CD4-positive, alpha-beta memory T cell (primary cell): ENCODE measurements around the gene SUPT6H. TPM values are rescaled to one million over a fixed set of nuclear protein-coding genes. Genes with fewer than 3 reads are reported as not detected.

Experiments used
- CTCF ChIA-PET: fragments of 350-600 bp; sonication (Branson Sonifier 250); formaldehyde crosslinking; loops from one replicate; lab custom pipeline; 2021; ENCODE audit warnings: inconsistent platforms; ENCODE audit not compliant: partially characterized antibody; lab: Charles Lee
- POLR2A ChIA-PET: fragments of 350-600 bp; sonication (Branson Sonifier 250); formaldehyde crosslinking; loops from one replicate; lab custom pipeline; 2021; ENCODE audit not compliant: partially characterized antibody; lab: Charles Lee
- DNase-seq, 5 donors: peaks; one replicate each; pipeline versions ENCODE4 v3.0.0 to v3.0.0-alpha.2; 2020 to 2022; ENCODE audit warnings: mixed read lengths in 1 of 5
- H3K27ac ChIP-seq: one replicate; pipeline ENCODE4 v1.7.0; 2013; ENCODE audit warnings: low read depth, low read length
- H3K27me3 ChIP-seq: 2 replicates; pipeline ENCODE4 v1.7.0; 2013; ENCODE audit warnings: mild to moderate bottlenecking, low read length, moderate library complexity; ENCODE audit not compliant: insufficient read depth
- H3K36me3 ChIP-seq: 2 replicates; pipeline ENCODE4 v1.7.0; 2013; ENCODE audit warnings: mild to moderate bottlenecking, low read length, moderate library complexity; ENCODE audit not compliant: insufficient read depth
- H3K4me1 ChIP-seq: 2 replicates; pipeline ENCODE4 v1.7.0; 2013; ENCODE audit warnings: mild to moderate bottlenecking, low read length, moderate library complexity; ENCODE audit not compliant: insufficient read depth
- H3K4me3 ChIP-seq, 2 donors: one replicate each; pipeline ENCODE4 v1.7.0; 2013; ENCODE audit warnings: low read length in 2 of 2, mild to moderate bottlenecking in 1 of 2
- H3K9me3 ChIP-seq, 2 donors: one replicate each; pipeline ENCODE4 v1.7.0; 2013; ENCODE audit warnings: low read length in 2 of 2, control low read depth in 1 of 2; ENCODE audit not compliant: control insufficient read depth in 1 of 2
- H3K27ac Mint-ChIP-seq, 7 donors: one replicate each; pipeline ENCODE4 v1.8.0; 2020 to 2021; ENCODE audit warnings: mixed read lengths in 7 of 7, mild to moderate bottlenecking in 6 of 7, inconsistent platforms in 3 of 7, moderate library complexity in 3 of 7
- H3K27me3 Mint-ChIP-seq, 2 donors: one replicate each; pipeline ENCODE4 v1.8.0; 2020 to 2021; ENCODE audit warnings: mixed read lengths in 2 of 2
- H3K36me3 Mint-ChIP-seq, 2 donors: one replicate each; pipeline ENCODE4 v1.8.0; 2020 to 2021; ENCODE audit warnings: mixed read lengths in 2 of 2, inconsistent platforms in 1 of 2, mild to moderate bottlenecking in 1 of 2
- H3K4me1 Mint-ChIP-seq, 4 donors: one replicate each; pipeline ENCODE4 v1.8.0; 2020 to 2021; ENCODE audit warnings: mixed read lengths in 4 of 4, mild to moderate bottlenecking in 1 of 4
- H3K4me3 Mint-ChIP-seq, 8 donors: one replicate each; pipeline ENCODE4 v1.8.0; 2020 to 2021; ENCODE audit warnings: mixed read lengths in 8 of 8, mild to moderate bottlenecking in 7 of 8, moderate library complexity in 6 of 8, inconsistent platforms in 3 of 8
- H3K9me3 Mint-ChIP-seq, 8 donors: one replicate each; pipeline ENCODE4 v1.8.0; 2020 to 2021; ENCODE audit warnings: mixed read lengths in 8 of 8, mild to moderate bottlenecking in 5 of 8, inconsistent platforms in 3 of 8, moderate library complexity in 1 of 8
- intact Hi-C: fragments of 100-400 bp; cut with micrococcal nuclease; formaldehyde crosslinking; loops from one replicate; pipeline ENCODE4 v1.15.1; 2023
- polyA plus RNA-seq, 2 donors: library from polyadenylated mRNA; unstranded; fragments of 300-500 nt; fragmentation: Illumina TruSeq; gene quantifications; one replicate each; pipeline ENCODE4 v1.2.3, GENCODE V29; 2021
- total RNA-seq, 2 experiments: library from RNA; stranded (reverse); gene quantifications; one replicate each; pipeline ENCODE4 v1.2.3, GENCODE V29; 2021

Gene SUPT6H
- total and polyA plus RNA-seq, 4 experiments from 2014 or later: 0.81 to 102 (median 60.2) TPM

DNA sequence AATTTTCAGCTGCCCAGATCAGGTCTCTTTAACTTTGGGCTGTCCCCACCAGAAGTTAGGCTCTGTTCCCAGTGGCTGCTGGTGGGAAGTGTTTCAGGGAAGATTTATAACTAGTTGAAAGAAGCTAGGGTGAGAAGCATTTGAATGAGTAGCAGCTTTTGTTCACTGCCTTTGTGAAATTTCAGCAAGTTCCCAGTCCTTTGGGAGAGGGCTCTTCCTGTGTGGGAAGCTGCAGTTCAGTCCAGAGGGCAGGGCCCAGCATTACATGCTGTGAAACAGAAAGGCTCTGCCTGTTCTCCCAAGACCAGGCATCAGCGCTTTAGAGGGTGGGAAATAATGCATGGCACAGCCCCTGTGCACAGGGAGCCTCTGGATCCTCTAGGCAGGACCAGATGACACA lies 31.9 kb downstream of the SUPT6H start:
- H3K36me3 Mint-ChIP-seq: peaks cover 69 to 80% of the 10 kb centered on the region in 2 donors
- H3K9me3 ChIP-seq: no peaks in the 10 kb centered on the region
- no peaks in the 10 kb centered on the region for H3K4me1 Mint-ChIP-seq
- CTCF ChIA-PET: interaction anchor here (1.3 kb wide), 1 partner anchor 13 kb away, joined by 3 read pairs; no protein-coding TSS in a partner anchor
- H3K27ac ChIP-seq: no peak overlapping the region
- no peaks in the 10 kb centered on the region for H3K9me3 Mint-ChIP-seq
- intact Hi-C loops: no loop called here
- H3K4me3 Mint-ChIP-seq: no peak overlapping the region
- no peaks in the 10 kb centered on the region for H3K4me1 ChIP-seq
- no peaks in the 10 kb centered on the region for H3K27me3 Mint-ChIP-seq
- H3K27ac Mint-ChIP-seq: peak overlapping the region in 1 of 7 donors; percentile 53
- POLR2A ChIA-PET: interaction anchor here (1.0 kb wide), 2 partner anchors 11 to 32 kb away, joined by 3 to 4 read pairs; partner anchors contain the start of genes SDF2 and SUPT6H
- no peak for DNase-seq
- peaks cover 77% of the 10 kb centered on the region for H3K36me3 ChIP-seq
- H3K4me3 ChIP-seq: no peak overlapping the region
- no peaks in the 10 kb centered on the region for H3K27me3 ChIP-seq

DNA sequence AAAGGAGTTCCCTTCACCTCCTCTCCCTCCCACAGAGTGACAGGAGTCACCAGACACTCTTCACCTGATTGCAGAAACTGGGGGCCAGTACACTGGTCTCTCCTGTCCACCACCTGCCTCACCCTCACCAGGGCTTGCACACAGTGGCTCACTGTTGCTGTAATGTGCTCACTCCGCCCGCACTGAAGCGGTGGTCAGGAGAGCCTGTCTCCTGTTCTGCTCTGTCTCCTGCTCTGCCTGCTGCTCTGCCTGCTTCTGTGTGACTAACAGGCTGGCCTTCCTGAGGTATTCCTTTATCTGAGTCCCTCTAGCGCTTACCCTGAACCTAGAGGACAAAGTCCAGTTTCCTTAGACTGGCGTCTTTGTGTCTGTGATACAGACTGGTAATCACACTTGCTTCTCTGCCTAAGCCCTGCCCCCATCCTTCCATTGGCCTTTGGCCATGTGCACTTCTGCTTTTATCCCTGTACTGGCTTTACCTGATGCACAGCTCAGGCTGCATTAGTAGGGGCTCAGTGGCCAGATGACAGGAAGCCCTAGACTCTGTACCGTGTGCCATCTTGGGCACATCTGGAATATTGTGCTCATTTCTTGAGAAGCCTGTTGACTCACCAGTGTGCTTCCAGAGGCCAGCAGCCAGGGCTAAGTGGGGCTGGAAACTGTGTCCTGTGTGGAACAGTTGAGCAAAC lies 36.4 kb downstream of the SUPT6H start:
- H3K36me3 Mint-ChIP-seq: peaks cover 76 to 86% of the 10 kb centered on the region in 2 donors
- H3K4me3 Mint-ChIP-seq: no peak overlapping the region
- Histone ChIP-seq H3K27me3 (no peaks in the 10 kb centered on the region), H3K36me3 (peaks cover 97% of the 10 kb centered on the region), H3K4me1 (no peaks in the 10 kb centered on the region), H3K4me3 (no peak overlapping the region), H3K27ac (no peak overlapping the region), H3K9me3 (no peaks in the 10 kb centered on the region)
- H3K4me1 Mint-ChIP-seq: no peaks in the 10 kb centered on the region
- no peaks in the 10 kb centered on the region for H3K27me3 Mint-ChIP-seq
- CTCF ChIA-PET: no interaction called here
- peak overlapping the region in 1 of 7 donors; percentile 68 for H3K27ac Mint-ChIP-seq
- POLR2A ChIA-PET: no interaction called here
- no peaks in the 10 kb centered on the region for H3K9me3 Mint-ChIP-seq
- DNase-seq: no peak
- intact Hi-C loops: no loop called here

- intact Hi-C loops: no loop called here
- Mint-ChIP-seq H3K36me3 (peaks cover 65 to 75% of the 10 kb centered on the region in 2 donors), H3K27ac (peak overlapping the region in 2 of 7 donors; percentile 30 to 47), H3K9me3 (no peaks in the 10 kb centered on the region), H3K27me3 (no peaks in the 10 kb centered on the region), H3K4me3 (no peak overlapping the region), H3K4me1 (no peaks in the 10 kb centered on the region)
- H3K4me3 ChIP-seq: no peak overlapping the region
- H3K9me3 ChIP-seq: no peaks in the 10 kb centered on the region
- CTCF ChIA-PET: no interaction called here
- H3K4me1 ChIP-seq: no peaks in the 10 kb centered on the region
- peaks cover 79% of the 10 kb centered on the region for H3K36me3 ChIP-seq
- POLR2A ChIA-PET: no interaction called here
- H3K27ac ChIP-seq: no peak overlapping the region
- DNase-seq: no peak
- no peaks in the 10 kb centered on the region for H3K27me3 ChIP-seq
Observed at GRCh38 chr17:28700278-28700677, 38.3 kb downstream of the SUPT6H start.

DNA sequence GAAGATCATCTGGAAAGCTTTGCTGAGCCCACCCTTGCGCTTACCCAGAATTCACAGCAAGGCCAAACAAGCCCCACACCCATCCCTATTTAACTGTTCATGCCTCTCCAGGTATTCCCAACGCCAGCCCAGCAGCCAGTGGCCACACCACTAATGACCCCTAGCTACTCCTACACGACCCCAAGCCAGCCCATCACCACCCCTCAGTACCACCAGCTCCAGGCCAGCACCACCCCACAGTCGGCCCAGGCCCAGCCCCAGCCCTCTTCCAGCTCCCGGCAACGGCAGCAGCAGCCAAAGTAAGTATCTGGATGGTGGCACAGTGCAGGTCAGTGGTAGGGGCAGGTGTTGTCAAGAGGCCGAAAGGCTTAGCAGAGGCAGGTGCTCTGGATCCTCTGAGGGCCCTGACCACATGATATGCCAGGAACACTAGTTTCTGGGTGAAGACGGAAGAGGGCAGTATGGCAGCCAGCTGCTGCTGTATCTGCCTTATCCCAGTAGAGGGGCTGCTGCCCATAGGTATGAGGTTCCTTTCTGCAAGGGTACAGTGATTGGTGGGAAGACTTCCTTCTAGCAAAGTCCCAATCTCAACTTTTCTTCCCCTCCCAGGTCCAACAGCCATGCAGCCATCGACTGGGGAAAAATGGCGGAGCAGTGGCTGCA lies 39.0 kb downstream of the SUPT6H start:
- ChIA-PET CTCF (no interaction called here), POLR2A (interaction anchor here (1.4 to 2.2 kb wide), 2 partner anchors 10 to 19 kb away, joined by 3 to 14 read pairs; partner anchors contain the start of genes PROCA1 and RPL23A)
- Mint-ChIP-seq H3K4me3 (no peak overlapping the region), H3K27ac (no peak overlapping the region), H3K9me3 (no peaks in the 10 kb centered on the region), H3K27me3 (no peaks in the 10 kb centered on the region), H3K4me1 (no peaks in the 10 kb centered on the region), H3K36me3 (peaks cover 60 to 71% of the 10 kb centered on the region in 2 donors)
- no peaks in the 10 kb centered on the region for H3K4me1 ChIP-seq
- H3K9me3 ChIP-seq: no peaks in the 10 kb centered on the region
- H3K27ac ChIP-seq: no peak overlapping the region
- H3K27me3 ChIP-seq: no peaks in the 10 kb centered on the region
- DNase-seq: no peak
- H3K36me3 ChIP-seq: peaks cover 72% of the 10 kb centered on the region
- H3K4me3 ChIP-seq: no peak overlapping the region
- intact Hi-C loops: no loop called here

- intact Hi-C loops: no loop called here
- H3K9me3 ChIP-seq: no peaks in the 10 kb centered on the region
- H3K4me3 ChIP-seq: no peak overlapping the region
- DNase-seq: no peak
- POLR2A ChIA-PET: interaction anchor here (1.0 to 2.2 kb wide), 3 partner anchors 9 to 57 kb away, joined by 3 to 14 read pairs (median 3); partner anchors contain the start of genes BLTP2, PROCA1 and RPL23A
- H3K27ac Mint-ChIP-seq: peak overlapping the region in 1 of 7 donors; percentile 73
- peaks cover 62% of the 10 kb centered on the region for H3K36me3 ChIP-seq
- H3K4me1 Mint-ChIP-seq: peaks cover 0 to 2% (median 1%) of the 10 kb centered on the region in 4 donors
- no peak overlapping the region for H3K27ac ChIP-seq
- CTCF ChIA-PET: no interaction called here
- no peaks in the 10 kb centered on the region for H3K4me1 ChIP-seq
- H3K27me3 ChIP-seq: no peaks in the 10 kb centered on the region
- H3K4me3 Mint-ChIP-seq: no peak overlapping the region
- H3K9me3 Mint-ChIP-seq: no peaks in the 10 kb centered on the region
- H3K27me3 Mint-ChIP-seq: no peaks in the 10 kb centered on the region
- H3K36me3 Mint-ChIP-seq: peaks cover 52 to 65% of the 10 kb centered on the region in 2 donors
Observed at GRCh38 chr17:28702026-28702751, 40.2 kb downstream of the SUPT6H start.

GRCh38 chr17:28702752-28703150 lies 40.7 kb downstream of the SUPT6H start:
- peak overlapping the region in 1 of 7 donors; percentile 25 for H3K27ac Mint-ChIP-seq

More at GRCh38 chr17:28702752-28703150, 40.7 kb downstream of the SUPT6H start:
- H3K4me3 Mint-ChIP-seq: no peak overlapping the region
- no peak overlapping the region for H3K27ac ChIP-seq
- POLR2A ChIA-PET: interaction anchor here (1.0 to 2.2 kb wide), 3 partner anchors 9 to 58 kb away, joined by 3 to 14 read pairs (median 3); partner anchors contain the start of genes BLTP2, PROCA1 and RPL23A
- CTCF ChIA-PET: no interaction called here
- DNase-seq: no peak
- intact Hi-C loops: no loop called here
- H3K36me3 Mint-ChIP-seq: peaks cover 46 to 60% of the 10 kb centered on the region in 2 donors
- H3K27me3 Mint-ChIP-seq: no peaks in the 10 kb centered on the region
- no peaks in the 10 kb centered on the region for H3K9me3 Mint-ChIP-seq
- no peaks in the 10 kb centered on the region for H3K9me3 ChIP-seq
- H3K4me1 ChIP-seq: no peaks in the 10 kb centered on the region
- H3K27me3 ChIP-seq: no peaks in the 10 kb centered on the region
- H3K4me3 ChIP-seq: no peak overlapping the region
- H3K36me3 ChIP-seq: peaks cover 56% of the 10 kb centered on the region
- peaks cover 0 to 8% (median 5%) of the 10 kb centered on the region in 4 donors for H3K4me1 Mint-ChIP-seq
